GM13977 (cell line): ENCODE results near the gene EAF2.
"Not testable (repeated sequence)": the region's sequence is repeated elsewhere in the genome, so short reads cannot be mapped to it uniquely, and the experiment has no call there.

Experiments
- DNase-seq: peaks from one replicate; pipeline ENCODE4 v3.0.0; 2012; ENCODE audit warnings: low spot score
- CTCF ChIP-seq: IDR thresholded peaks from 2 replicates; pipeline ENCODE4 v1.5.1; 2012; ENCODE audit warnings: mild to moderate bottlenecking, control low read depth; ENCODE audit not compliant: insufficient read depth; ENCODE audit errors: extremely low read depth, missing control alignments
- in situ Hi-C: fragments of 300-500 bp; cut with MboI; formaldehyde crosslinking; loops from one replicate; pipeline ENCODE4 v1.12.0; 2022; ENCODE audit warnings: low sequenced_read_pairs, low pct_unique_long_range_greater_than_20kb, mixed read lengths, inconsistent platforms; ENCODE audit not compliant: unreplicated experiment

The EAF2 gene

GRCh38 chr3:121855555-121855954 is 20.5 kb downstream of the EAF2 start:
- in situ Hi-C loops = no loop called here
- TF ChIP-seq CTCF = peak; percentile 13
- no peak for DNase-seq

GRCh38 chr3:121857778-121858177 is 22.8 kb downstream of the EAF2 start:
- DNase-seq, in situ Hi-C loops: not testable (repeated sequence)

- in situ Hi-C loops, DNase-seq: not testable (repeated sequence)
Observed at GRCh38 chr3:121863247-121863646, 28.2 kb downstream of the EAF2 start.

GRCh38 chr3:121863801-121864200 is 28.8 kb downstream of the EAF2 start:
- TF ChIP-seq CTCF = no peak
- in situ Hi-C loops = no loop called here

GRCh38 chr3:121869736-121870135 is 34.7 kb downstream of the EAF2 start:
- in situ Hi-C loops = no loop called here
- no peak for DNase-seq
- no peak for TF ChIP-seq CTCF

More at GRCh38 chr3:121863801-121864200, 28.8 kb downstream of the EAF2 start:
- no peak for DNase-seq

- no peak for TF ChIP-seq CTCF
- in situ Hi-C loops = no loop called here
- no peak for DNase-seq
Observed at GRCh38 chr3:121870717-121871116, 35.7 kb downstream of the EAF2 start.

- in situ Hi-C loops = no loop called here
- TF ChIP-seq CTCF = no peak
- DNase-seq = no peak
Observed at GRCh38 chr3:121871430-121871829, 36.4 kb downstream of the EAF2 start.

GRCh38 chr3:121878411-121878810 is 43.4 kb downstream of the EAF2 start:
- no peak for DNase-seq
- in situ Hi-C loops = loop anchor here (25.0 kb wide), 1 partner anchor 209 kb away; no protein-coding TSS in a partner anchor
- no peak for TF ChIP-seq CTCF
